H1 (cell line): ENCODE data around the gene TRIB2. TPM values are rescaled to one million over a fixed set of nuclear protein-coding genes. Genes with fewer than 3 reads are reported as not detected.

Experiments
- CTCF ChIA-PET: fragments of 300-600 bp; sonication (Branson Sonifier 250); formaldehyde crosslinking; loops from one replicate; lab custom pipeline; 2021; ENCODE audit not compliant: partially characterized antibody; lab: Charles Lee
- POLR2A ChIA-PET: fragments of 300-600 bp; sonication (Branson Sonifier 250); formaldehyde crosslinking; loops from one replicate; lab custom pipeline; 2021; ENCODE audit warnings: inconsistent platforms; ENCODE audit not compliant: partially characterized antibody; lab: Charles Lee
- DNase-seq, 2 experiments: peaks; one replicate each; pipeline versions ENCODE4 v3.0.0 to v3.0.0-alpha.2; 2010 to 2022; ENCODE audit warnings: low spot score in 2 of 2, low read depth in 1 of 2, mixed read lengths in 1 of 2
- FAIRE-seq: peaks from 2 replicates; lab custom pipeline; 2011; peaks lifted over from hg19 to GRCh38; lab: Jason Lieb, UNC
- H2AFZ ChIP-seq: 2 replicates; pipeline ENCODE4 v1.8.1; 2012; ENCODE audit warnings: low read length, inconsistent platforms
- H2AK5ac ChIP-seq: 2 replicates; pipeline ENCODE4 v1.6.1; 2013; ENCODE audit warnings: low read depth, low read length
- H2BK120ac ChIP-seq: replicated peaks from 2 replicates; pipeline ENCODE3; 2013; ENCODE audit warnings: low read depth, low read length, inconsistent platforms
- H2BK12ac ChIP-seq: 2 replicates; pipeline ENCODE4 v1.6.1; 2013; ENCODE audit warnings: low read depth, low read length
- H2BK15ac ChIP-seq: 2 replicates; pipeline ENCODE4 v1.6.1; 2013; ENCODE audit warnings: low read length
- H2BK20ac ChIP-seq: 2 replicates; pipeline ENCODE4 v1.6.1; 2013; ENCODE audit warnings: low read length
- H2BK5ac ChIP-seq: 2 replicates; pipeline ENCODE4 v1.6.1; 2013; ENCODE audit warnings: low read depth, low read length
- H3K14ac ChIP-seq: 2 replicates; pipeline ENCODE4 v1.6.1; 2013; ENCODE audit warnings: inconsistent platforms; ENCODE audit not compliant: insufficient read length
- H3K18ac ChIP-seq: 2 replicates; pipeline ENCODE4 v1.6.1; 2013; ENCODE audit warnings: low read length; ENCODE audit errors: extremely low read depth
- H3K23ac ChIP-seq: 2 replicates; pipeline ENCODE4 v1.6.1; 2013; ENCODE audit warnings: inconsistent platforms; ENCODE audit not compliant: insufficient read length
- H3K23me2 ChIP-seq: 2 replicates; pipeline ENCODE4 v1.6.1; 2013; ENCODE audit warnings: low read depth, low read length
- H3K27ac ChIP-seq: 2 replicates; pipeline ENCODE4 v1.6.1; 2011; ENCODE audit warnings: low read depth, low read length, inconsistent platforms
- H3K27me3 ChIP-seq, 4 experiments: replicated peaks in 1 of 4; 1 replicate in 1 of 4; 2 replicates in 3 of 4; pipeline versions ENCODE4 v1.6.1 to v1.8.1; 2011 to 2013; ENCODE audit warnings: low read length in 3 of 4, mild to moderate bottlenecking in 3 of 4, inconsistent platforms in 2 of 4, mixed read lengths in 2 of 4, moderate library complexity in 1 of 4; ENCODE audit not compliant: control insufficient read depth in 3 of 4, insufficient read depth in 3 of 4; ENCODE audit errors: extremely low read depth in 1 of 4
- H3K36me3 ChIP-seq, 4 experiments: 2 replicates each; pipeline versions ENCODE4 v1.6.1 to v1.8.1; 2011 to 2013; ENCODE audit warnings: mild to moderate bottlenecking in 4 of 4, low read length in 3 of 4, moderate library complexity in 2 of 4, control low read depth in 1 of 4, inconsistent platforms in 1 of 4; ENCODE audit not compliant: insufficient read depth in 4 of 4, control insufficient read depth in 2 of 4
- H3K4ac ChIP-seq: replicated peaks from 2 replicates; pipeline ENCODE3; 2013; ENCODE audit warnings: low read length, low read depth, mixed read lengths, inconsistent platforms; ENCODE audit not compliant: insufficient read length
- H3K4me1 ChIP-seq, 4 experiments: replicated peaks in 1 of 4; 1 replicate in 1 of 4; 2 replicates in 3 of 4; pipeline versions ENCODE4 v1.6.1 to v1.8.1; 2011 to 2013; ENCODE audit warnings: low read length in 3 of 4, inconsistent platforms in 2 of 4, mixed read lengths in 1 of 4; ENCODE audit not compliant: insufficient read depth in 4 of 4, control insufficient read depth in 3 of 4
- H3K4me2 ChIP-seq, 2 experiments: 2 replicates each; pipeline versions ENCODE4 v1.6.1 to v1.8.1; 2011 to 2013; ENCODE audit warnings: low read depth in 2 of 2, low read length in 2 of 2, control low read depth in 1 of 2, inconsistent platforms in 1 of 2, mild to moderate bottlenecking in 1 of 2; ENCODE audit not compliant: insufficient read depth in 1 of 2
- H3K4me3 ChIP-seq, 4 experiments: fragments of 200-600, 300-600 bp in 1 of 4; sonication (generic), shearing (Covaris generic), sonication (Bioruptor Twin) in 1 of 4; 2 replicates each; pipeline versions ENCODE4 v1.5.1 to v1.8.1; 2011 to 2016; ENCODE audit warnings: low read length in 4 of 4, low read depth in 3 of 4, control low read depth in 2 of 4, inconsistent platforms in 2 of 4, mild to moderate bottlenecking in 2 of 4, mixed read lengths in 1 of 4, moderate library complexity in 1 of 4; ENCODE audit not compliant: insufficient read depth in 2 of 4; ENCODE audit errors: extremely low read depth in 1 of 4
- H3K56ac ChIP-seq: replicated peaks from 2 replicates; pipeline ENCODE3; 2013; ENCODE audit warnings: low read depth, mild to moderate bottlenecking, mixed read lengths, low read length, inconsistent platforms; ENCODE audit not compliant: insufficient read length
- H3K79me1 ChIP-seq: 2 replicates; pipeline ENCODE4 v1.6.1; 2013; ENCODE audit warnings: low read depth, low read length, control low read depth
- H3K79me2 ChIP-seq, 2 experiments: 2 replicates each; pipeline versions ENCODE4 v1.6.1 to v1.8.1; 2012 to 2013; ENCODE audit warnings: low read length in 2 of 2, mild to moderate bottlenecking in 2 of 2, inconsistent platforms in 1 of 2; ENCODE audit not compliant: insufficient read depth in 2 of 2, control insufficient read depth in 1 of 2
- H3K9ac ChIP-seq, 4 experiments: replicated peaks in 1 of 4; 1 replicate in 1 of 4; 2 replicates in 3 of 4; pipeline versions ENCODE4 v1.6.1 to v1.8.1; 2011 to 2013; ENCODE audit warnings: low read depth in 3 of 4, low read length in 3 of 4, control low read depth in 2 of 4, mild to moderate bottlenecking in 2 of 4, moderate library complexity in 2 of 4, inconsistent platforms in 1 of 4; ENCODE audit errors: extremely low read depth in 1 of 4
- H3K9me3 ChIP-seq, 2 experiments: 2 replicates each; pipeline versions ENCODE4 v1.6.1 to v1.8.1; 2012 to 2013; ENCODE audit warnings: mild to moderate bottlenecking in 2 of 2, moderate library complexity in 2 of 2, control low read depth in 1 of 2, inconsistent platforms in 1 of 2, low read depth in 1 of 2, low read length in 1 of 2, mixed read lengths in 1 of 2; ENCODE audit not compliant: insufficient read depth in 2 of 2
- H4K20me1 ChIP-seq, 2 experiments: replicated peaks in 1 of 2; 2 replicates each; pipeline versions ENCODE3 to v1.8.1; 2011 to 2013; ENCODE audit warnings: inconsistent platforms in 2 of 2, low read length in 2 of 2, mild to moderate bottlenecking in 1 of 2; ENCODE audit not compliant: insufficient read depth in 2 of 2, control insufficient read depth in 1 of 2
- H4K5ac ChIP-seq: 2 replicates; pipeline ENCODE4 v1.6.1; 2013; ENCODE audit warnings: low read length, low read depth, mixed read lengths, inconsistent platforms; ENCODE audit not compliant: insufficient read length
- H4K8ac ChIP-seq: 2 replicates; pipeline ENCODE4 v1.8.0; 2013; ENCODE audit warnings: mild to moderate bottlenecking, moderate library complexity, low read length, inconsistent platforms; ENCODE audit not compliant: insufficient read depth; ENCODE audit errors: extremely low read depth
- H4K91ac ChIP-seq: replicated peaks from 2 replicates; pipeline ENCODE3; 2013; ENCODE audit warnings: low read length, mixed read lengths, inconsistent platforms; ENCODE audit not compliant: insufficient read length
- ATF2 ChIP-seq: IDR thresholded peaks from 2 replicates; pipeline ENCODE4 v1.6.1; 2012; ENCODE audit warnings: low read length, inconsistent platforms
- ATF3 ChIP-seq: IDR thresholded peaks from 2 replicates; pipeline ENCODE4 v1.6.1; 2011; ENCODE audit warnings: low read depth, mild to moderate bottlenecking, low read length; ENCODE audit not compliant: insufficient read depth
- HDAC2 ChIP-seq, 2 experiments: fragments of 300-600 bp in 1 of 2; sonication (generic) in 1 of 2; IDR thresholded peaks; 2 replicates each; pipeline ENCODE4 v1.6.1; 2011 to 2012; ENCODE audit warnings: low read depth in 2 of 2, low read length in 2 of 2, mild to moderate bottlenecking in 2 of 2, moderate library complexity in 2 of 2, borderline replicate concordance in 1 of 2, inconsistent platforms in 1 of 2
- PHF8 ChIP-seq: fragments of 200-600 bp; sonication (generic); conservative IDR thresholded peaks from 2 replicates; pipeline ENCODE4 v1.7.1; 2012; ENCODE audit warnings: low read depth, mild to moderate bottlenecking, inconsistent platforms, low read length, moderate library complexity
- POLR2A ChIP-seq, 2 experiments: IDR thresholded peaks; 1 replicate in 1 of 2; 2 replicates in 1 of 2; pipeline ENCODE4 v1.6.1; 2011; ENCODE audit warnings: low read depth in 2 of 2, low read length in 2 of 2, mild to moderate bottlenecking in 2 of 2; ENCODE audit errors: control extremely low read depth in 1 of 2
- SAP30 ChIP-seq: fragments of 300-600 bp; sonication (generic); IDR thresholded peaks from 2 replicates; pipeline ENCODE4 v1.7.1; 2012; ENCODE audit warnings: low read length, moderate library complexity, mild to moderate bottlenecking, inconsistent platforms; ENCODE audit not compliant: insufficient read depth, insufficient replicate concordance
- SRF ChIP-seq: IDR thresholded peaks from 2 replicates; pipeline ENCODE4 v1.6.1; 2011; ENCODE audit warnings: mild to moderate bottlenecking, low read depth, low read length, moderate library complexity
- TAF1 ChIP-seq: IDR thresholded peaks from 2 replicates; pipeline ENCODE4 v1.6.1; 2011; ENCODE audit warnings: mild to moderate bottlenecking, low read depth, low read length
- WGBS, 2 experiments: shearing (Covaris generic) in 1 of 2; methylation state at CpG; one replicate each; pipeline versions ENCODE4 v1.1.6 to v1.1.7; 2013 to 2015; ENCODE audit warnings: low lambda C conversion rate in 2 of 2, mixed read lengths in 2 of 2, inconsistent platforms in 1 of 2, low coverage in 1 of 2, missing lambda C conversion rate in 1 of 2; ENCODE audit not compliant: insufficient replicate concordance in 2 of 2, insufficient coverage in 1 of 2, insufficient read length in 1 of 2; ENCODE audit errors: extremely low coverage in 1 of 2, missing lambda C conversion rate in 1 of 2; 5-methylcytosine and 5-hydroxymethylcytosine counted together
- polyA plus RNA-seq, 7 experiments: library from polyadenylated mRNA; depleted of rRNA in 3 of 7; stranded (reverse) in 5 of 7; unstranded in 2 of 7; fragments of >200 nt in 5 of 7; fragments of 200-250 nt in 2 of 7; gene quantifications; 1 replicate in 5 of 7; 2 replicates in 1 of 7; 4 replicates in 1 of 7; pipeline versions ENCODE4 v1.2.1 to v1.2.3, GENCODE V29; 2011 to 2013; ENCODE audit warnings: missing spikeins in 2 of 7, mixed read lengths in 2 of 7
- total RNA-seq: library from RNA; stranded (reverse); fragmentation: NEBNext Ultra II Directional; extraction: Animal tissue kit (Norgen Biotek cat#: 25700); gene quantifications from 2 replicates; pipeline ENCODE4 v1.2.1, GENCODE V29; 2021

The TRIB2 gene
- total and polyA plus RNA-seq, 2 of the 8 experiments (the other 6 are each of a cell fraction or from before 2014, with no cell fraction given): 40.8 to 57.0 TPM

GRCh38 chr2:12718015-12718671 lies 1.4 kb downstream of the TRIB2 start:
- peak overlapping the region; percentile 65 for H3K18ac ChIP-seq
- no peak overlapping the region for H4K5ac ChIP-seq
- H3K4me1 ChIP-seq: peaks cover 4 to 16% (median 9%) of the 10 kb centered on the region in 4 experiments; a peak in 6 of 7 replicates
- no peaks in the 10 kb centered on the region for H3K27me3 ChIP-seq
- H3K23ac ChIP-seq: no peak overlapping the region
- H3K79me2 ChIP-seq: peaks cover 15 to 55% of the 10 kb centered on the region in 2 experiments
- no peak overlapping the region for H2BK12ac ChIP-seq
- H2BK20ac ChIP-seq: no peak overlapping the region; the same call in 1 of the 2 replicates
- POLR2A ChIA-PET: interaction anchor here (1.1 to 1.5 kb wide), 4 partner anchors 14 to 973 kb away, joined by 3 to 5 read pairs (median 4); no protein-coding TSS in a partner anchor
- no peak overlapping the region for H2AFZ ChIP-seq
- H2BK15ac ChIP-seq: peak overlapping the region; percentile 24; the same call in 1 of the 2 replicates
- no peak overlapping the region for H3K14ac ChIP-seq
- peak overlapping the region; percentile 44 for H3K4ac ChIP-seq
- H3K27ac ChIP-seq: 0 out of 2 replicates have a peak overlapping the region, but pooled peaks have one; percentile 17
- H2BK5ac ChIP-seq: peak overlapping the region; percentile 62; the same call in 1 of the 2 replicates
- no peak overlapping the region for H2AK5ac ChIP-seq
- H3K4me2 ChIP-seq: peak overlapping the region; percentile 68 to 83
- peak overlapping the region; percentile 77 for H3K56ac ChIP-seq
- peaks cover 3% of the 10 kb centered on the region; the same call in 1 of the 2 replicates for H3K23me2 ChIP-seq
- no peaks in the 10 kb centered on the region for H3K9me3 ChIP-seq
- DNase-seq (peak in 1 of 2 experiments; percentile 64), FAIRE-seq (no peak)
- H2BK120ac ChIP-seq: no peak overlapping the region
- H4K8ac ChIP-seq: peak overlapping the region; percentile 87; the same call in 1 of the 2 replicates
- H3K9ac ChIP-seq: peak overlapping the region; percentile 46 to 81 (median 76)
- peak overlapping the region; percentile 74 to 95 (median 83) for H3K4me3 ChIP-seq
- 1% methylated on average over 50 of the region's 50 CpGs; no CpG with 5 or more reads in 1 of the 2 experiments for WGBS, 2 experiments
- H4K91ac ChIP-seq: peak overlapping the region; percentile 76
- H4K20me1 ChIP-seq: peaks cover 13 to 24% of the 10 kb centered on the region in 2 experiments
- CTCF ChIA-PET: interaction anchor here (0.6 to 3.9 kb wide), 10 partner anchors 22 to 1443 kb away, joined by 3 to 22 read pairs (median 3); no protein-coding TSS in a partner anchor
- H3K36me3 ChIP-seq: peaks cover 0 to 4% (median under 1%) of the 10 kb centered on the region in 4 experiments; a peak in 1 of 8 replicates
- no peaks in the 10 kb centered on the region; the same call in 1 of the 2 replicates for H3K79me1 ChIP-seq
- TF ChIP-seq POLR2A (IDR thresholded peaks at IDR 0.05; ENCODE audit: control extremely low read depth in 1 of 2, low read depth in 2 of 2, low read length in 2 of 2) (no peak; a peak in 1 of 3 replicates), ATF2 (no peak), HDAC2 (IDR thresholded peaks at IDR 0.05; ENCODE audit: borderline replicate concordance in 1 of 2, low read depth in 2 of 2, low read length in 2 of 2) (no peak; a peak in 1 of 4 replicates), TAF1 (0 out of 2 replicates have a peak, but pooled peaks have one; percentile 12), SRF (no peak), SAP30 (peak; percentile 37), ATF3 (no peak), PHF8 (peak; percentile 21)
